ENCODE results near the gene CCDC102B.
"Not testable (repeated sequence)": the region's sequence is repeated elsewhere in the genome, so short reads cannot be mapped to it uniquely, and the experiment has no call there.

The CCDC102B gene

GRCh38 chr18:68979737-68980136, 181.9 kb downstream of the CCDC102B start:
- no peak for DNase-seq (ENCODE audit: low read depth, low spot score)

GRCh38 chr18:68983126-68983525, 185.2 kb downstream of the CCDC102B start:
- DNase-seq (ENCODE audit: low read depth, low spot score) = no peak

GRCh38 chr18:68984342-68984741, 186.5 kb downstream of the CCDC102B start:
- no peak for DNase-seq (ENCODE audit: low read depth, low spot score)

- DNase-seq (ENCODE audit: low read depth, low spot score) = no peak
Observed at GRCh38 chr18:68985172-68985820, 187.4 kb downstream of the CCDC102B start.

- DNase-seq (ENCODE audit: low read depth, low spot score) = no peak
Observed at GRCh38 chr18:68991286-68991685, 193.4 kb downstream of the CCDC102B start.

GRCh38 chr18:68992719-68993482, 195.0 kb downstream of the CCDC102B start:
- DNase-seq (ENCODE audit: low read depth, low spot score) = no peak

- no peak for DNase-seq (ENCODE audit: low read depth, low spot score)
Observed at GRCh38 chr18:68995675-68996074, 197.8 kb downstream of the CCDC102B start.

- no peak for DNase-seq (ENCODE audit: low read depth, low spot score)
Observed at GRCh38 chr18:68997845-68998244, 200.0 kb downstream of the CCDC102B start.

GRCh38 chr18:69000366-69000765, 202.5 kb downstream of the CCDC102B start:
- DNase-seq (ENCODE audit: low read depth, low spot score) = no peak

GRCh38 chr18:69002233-69002632, 204.4 kb downstream of the CCDC102B start:
- no peak for DNase-seq (ENCODE audit: low read depth, low spot score)

GRCh38 chr18:69006212-69006611, 208.3 kb downstream of the CCDC102B start:
- DNase-seq (ENCODE audit: low read depth, low spot score) = not testable (repeated sequence)

- no peak for DNase-seq (ENCODE audit: low read depth, low spot score)
Observed at GRCh38 chr18:69008538-69008937, 210.7 kb downstream of the CCDC102B start.

- no peak for DNase-seq (ENCODE audit: low read depth, low spot score)
Observed at GRCh38 chr18:69021211-69021805, 223.4 kb downstream of the CCDC102B start.

- DNase-seq (ENCODE audit: low read depth, low spot score) = no peak
Observed at GRCh38 chr18:69022426-69022825, 224.5 kb downstream of the CCDC102B start.

GRCh38 chr18:69031571-69031970, 233.7 kb downstream of the CCDC102B start:
- no peak for DNase-seq (ENCODE audit: low read depth, low spot score)

- no peak for DNase-seq (ENCODE audit: low read depth, low spot score)
Observed at GRCh38 chr18:69032009-69032408, 234.1 kb downstream of the CCDC102B start.

- no peak for DNase-seq (ENCODE audit: low read depth, low spot score)
Observed at GRCh38 chr18:69035756-69036155, 237.9 kb downstream of the CCDC102B start.

GRCh38 chr18:69044215-69044614, 246.3 kb downstream of the CCDC102B start:
- DNase-seq (ENCODE audit: low read depth, low spot score) = no peak

GRCh38 chr18:69064063-69064462, 266.2 kb downstream of the CCDC102B start:
- DNase-seq (ENCODE audit: low read depth, low spot score) = no peak

GRCh38 chr18:69067048-69067447, 269.2 kb downstream of the CCDC102B start:
- DNase-seq (ENCODE audit: low read depth, low spot score) = no peak

GRCh38 chr18:69071680-69072079, 273.8 kb downstream of the CCDC102B start:
- no peak for DNase-seq (ENCODE audit: low read depth, low spot score)

GRCh38 chr18:69081846-69082245, 284.0 kb downstream of the CCDC102B start:
- DNase-seq (ENCODE audit: low read depth, low spot score) = no peak

GRCh38 chr18:69082499-69082898, 284.6 kb downstream of the CCDC102B start:
- DNase-seq (ENCODE audit: low read depth, low spot score) = no peak
